ENCODE results near the gene MAST4. TPM values are rescaled to one million over a fixed set of nuclear protein-coding genes. Genes with fewer than 3 reads are reported as not detected.

Gene MAST4
- total RNA-seq, 1 donor from 2014 or later, result 10.5 TPM

DNA sequence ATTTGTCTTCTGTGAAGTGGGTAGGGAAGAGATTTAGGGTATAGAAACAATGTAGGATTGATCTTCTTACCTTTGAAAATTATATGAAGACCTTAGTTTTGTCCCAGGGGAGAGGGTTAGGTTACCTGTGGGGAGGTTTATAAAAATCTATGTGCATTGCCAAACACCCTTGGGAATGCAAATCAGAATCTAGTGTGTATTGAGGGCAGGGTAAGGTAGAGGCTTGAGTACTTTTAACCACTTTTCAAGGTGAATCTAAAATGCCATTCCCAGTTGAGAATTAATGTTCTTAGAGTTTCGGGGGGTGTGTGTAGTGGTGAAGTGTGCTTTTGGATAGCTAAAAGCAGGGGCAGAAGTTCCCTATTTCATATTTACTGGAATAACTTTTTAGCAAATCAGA lies 312.0 kb downstream of the MAST4 start:
- Mint-ChIP-seq H3K4me1 (ENCODE audit: unreplicated experiment) (no peaks in the 10 kb centered on the region), H3K27ac (ENCODE audit: unreplicated experiment) (no peak overlapping the region), H3K4me3 (ENCODE audit: unreplicated experiment) (no peak overlapping the region), H3K27me3 (ENCODE audit: unreplicated experiment) (peaks cover 14% of the 10 kb centered on the region), H3K36me3 (ENCODE audit: unreplicated experiment) (no peaks in the 10 kb centered on the region), H3K9me3 (ENCODE audit: unreplicated experiment) (no peaks in the 10 kb centered on the region)
- TF ChIP-seq CTCF (IDR thresholded peaks at IDR 0.05), result no peak
- no peak for DNase-seq (ENCODE audit: extremely low spot score, unreplicated experiment)

DNA sequence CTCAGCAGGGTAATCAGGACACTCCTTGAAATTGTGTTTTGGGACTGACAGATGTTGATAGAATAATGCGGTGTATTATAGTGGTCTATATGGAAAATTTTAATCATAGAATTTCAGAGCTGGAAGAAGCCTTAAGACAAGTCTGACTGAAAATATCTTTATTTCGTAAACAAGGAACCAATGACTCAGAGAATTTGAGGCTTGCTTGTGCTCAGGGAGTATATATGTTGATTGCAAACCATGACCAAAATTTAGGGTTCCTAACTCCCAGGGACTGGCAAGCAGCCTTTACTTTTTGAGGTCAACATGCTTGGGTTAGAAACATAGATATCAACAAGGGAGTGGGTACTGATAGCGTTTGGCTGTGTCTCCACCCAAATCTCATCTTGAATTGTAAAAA lies 313.2 kb downstream of the MAST4 start:
- H3K36me3 Mint-ChIP-seq (ENCODE audit: unreplicated experiment), result no peaks in the 10 kb centered on the region
- TF ChIP-seq CTCF (IDR thresholded peaks at IDR 0.05), result no peak
- no peaks in the 10 kb centered on the region for H3K9me3 Mint-ChIP-seq (ENCODE audit: unreplicated experiment)
- H3K27me3 Mint-ChIP-seq (ENCODE audit: unreplicated experiment), result peaks cover 12% of the 10 kb centered on the region
- no peak overlapping the region for H3K4me3 Mint-ChIP-seq (ENCODE audit: unreplicated experiment)
- no peak overlapping the region for H3K27ac Mint-ChIP-seq (ENCODE audit: unreplicated experiment)
- H3K4me1 Mint-ChIP-seq (ENCODE audit: unreplicated experiment), result no peaks in the 10 kb centered on the region
- DNase-seq (ENCODE audit: extremely low spot score, unreplicated experiment), result no peak

DNA sequence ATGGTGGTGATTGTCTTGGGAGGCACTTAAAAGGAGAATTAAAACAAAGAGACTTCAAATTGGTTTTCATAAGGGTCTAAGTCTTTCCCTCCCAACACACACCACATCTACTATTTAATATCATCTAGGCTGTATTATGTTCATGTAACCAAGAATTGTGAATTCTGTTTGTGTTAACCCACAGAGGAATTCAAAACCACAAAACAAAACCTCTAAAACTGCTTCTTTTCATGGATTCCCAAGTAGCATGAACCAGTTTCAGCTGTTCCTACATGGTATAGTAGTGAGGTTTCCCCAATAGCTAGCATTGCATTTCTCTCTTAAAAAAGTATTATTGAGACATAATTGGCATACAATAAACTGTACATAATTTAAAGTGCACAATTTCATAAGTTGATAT lies 316.6 kb downstream of the MAST4 start:
- Mint-ChIP-seq H3K27me3 (ENCODE audit: unreplicated experiment) (peaks cover 13% of the 10 kb centered on the region), H3K36me3 (ENCODE audit: unreplicated experiment) (no peaks in the 10 kb centered on the region), H3K4me1 (ENCODE audit: unreplicated experiment) (no peaks in the 10 kb centered on the region), H3K9me3 (ENCODE audit: unreplicated experiment) (no peaks in the 10 kb centered on the region), H3K4me3 (ENCODE audit: unreplicated experiment) (no peak overlapping the region), H3K27ac (ENCODE audit: unreplicated experiment) (no peak overlapping the region)
- DNase-seq (ENCODE audit: extremely low spot score, unreplicated experiment), result no peak
- no peak for TF ChIP-seq CTCF (IDR thresholded peaks at IDR 0.05)

DNA sequence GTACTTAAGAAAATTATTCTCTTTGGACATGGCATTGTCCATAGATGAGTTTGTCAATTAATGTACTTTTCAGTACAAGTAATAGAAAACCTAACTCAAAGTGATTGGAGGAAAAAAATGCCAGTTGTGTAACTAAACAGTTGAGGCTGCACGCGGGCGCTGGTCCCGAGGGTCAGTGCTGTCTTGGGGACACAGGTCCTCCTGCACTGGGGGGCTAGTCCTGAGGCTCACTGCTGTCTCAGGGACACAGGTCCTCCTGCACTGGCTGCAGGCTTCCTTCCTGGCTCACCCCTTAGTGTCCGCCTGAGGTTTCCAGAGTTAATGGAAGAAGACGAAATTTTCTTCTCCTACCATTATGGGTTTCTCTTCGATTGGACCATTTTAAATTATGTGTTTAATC lies 319.3 kb downstream of the MAST4 start:
- Mint-ChIP-seq H3K9me3 (ENCODE audit: unreplicated experiment) (no peaks in the 10 kb centered on the region), H3K27me3 (ENCODE audit: unreplicated experiment) (peaks cover 9% of the 10 kb centered on the region), H3K27ac (ENCODE audit: unreplicated experiment) (no peak overlapping the region), H3K4me1 (ENCODE audit: unreplicated experiment) (no peaks in the 10 kb centered on the region), H3K36me3 (ENCODE audit: unreplicated experiment) (no peaks in the 10 kb centered on the region), H3K4me3 (ENCODE audit: unreplicated experiment) (no peak overlapping the region)
- DNase-seq (ENCODE audit: extremely low spot score, unreplicated experiment), result no peak
- no peak for TF ChIP-seq CTCF (IDR thresholded peaks at IDR 0.05)

DNA sequence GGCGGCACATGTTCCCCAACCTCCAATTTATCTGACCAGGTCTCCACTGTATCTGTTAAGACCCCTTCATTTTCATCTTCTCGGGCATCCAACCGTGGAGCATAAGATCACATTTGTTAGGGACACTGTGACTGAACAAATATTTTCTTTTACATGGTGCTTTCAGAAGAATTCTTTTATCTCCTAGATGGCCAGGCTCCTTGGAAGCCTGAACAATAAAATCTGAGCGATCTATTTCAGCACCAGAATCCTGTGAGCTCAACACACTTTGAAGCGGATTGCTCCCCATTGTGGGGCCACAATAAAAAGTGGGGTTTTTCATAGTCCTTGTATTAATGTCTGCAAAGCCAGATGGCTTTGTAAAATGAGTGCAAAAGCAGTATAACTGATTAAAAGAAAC lies 326.7 kb downstream of the MAST4 start:
- Mint-ChIP-seq H3K27ac (ENCODE audit: unreplicated experiment) (no peak overlapping the region), H3K27me3 (ENCODE audit: unreplicated experiment) (peaks cover 4% of the 10 kb centered on the region), H3K9me3 (ENCODE audit: unreplicated experiment) (no peaks in the 10 kb centered on the region), H3K36me3 (ENCODE audit: unreplicated experiment) (no peaks in the 10 kb centered on the region), H3K4me1 (ENCODE audit: unreplicated experiment) (no peaks in the 10 kb centered on the region), H3K4me3 (ENCODE audit: unreplicated experiment) (no peak overlapping the region)
- no peak for TF ChIP-seq CTCF (IDR thresholded peaks at IDR 0.05)
- DNase-seq (ENCODE audit: extremely low spot score, unreplicated experiment), result no peak

All from osteocyte (in vitro differentiated cells).